PC-9 (cell line): ENCODE measurements around the gene FANCG. TPM values are rescaled to one million over a fixed set of nuclear protein-coding genes. Genes with fewer than 3 reads are reported as not detected.
A peak's percentile ranks its signal among the peaks of the same experiment; 100 is the strongest.

Source experiments
- BruUV-seq: library from RNA; stranded (reverse); fragments of 400-500 nt; replicated peaks from 2 replicates; lab custom pipeline; 2021; lab: Mats Ljungman, UMichigan
- CTCF ChIA-PET: fragments of 300-600 bp; sonication (Branson Sonifier 250); formaldehyde crosslinking; loops from one replicate; lab custom pipeline; 2022; ENCODE audit warnings: antibody characterized with exemption; lab: Charles Lee
- POLR2A ChIA-PET: fragments of 300-600 bp; sonication (Branson Sonifier 250); formaldehyde crosslinking; loops from one replicate; lab custom pipeline; 2022; ENCODE audit warnings: antibody characterized with exemption; ENCODE audit not compliant: unreplicated experiment; lab: Charles Lee
- DNase-seq, 2 experiments: peaks; one replicate each; pipeline versions ENCODE4 v3.0.0 to v3.0.0-alpha.2; 2015 to 2022; ENCODE audit warnings: mixed read lengths in 1 of 2
- H2AFZ ChIP-seq: fragments of 200-600 bp; sonication (generic); 2 replicates; pipeline ENCODE4 v1.8.1; 2017; ENCODE audit warnings: antibody characterized with exemption
- H3F3A ChIP-seq: fragments of 200-600 bp; sonication (generic); 2 replicates; pipeline ENCODE4 v1.8.1; 2017; ENCODE audit warnings: antibody characterized with exemption, mild to moderate bottlenecking, low read depth; ENCODE audit not compliant: insufficient read depth
- H3K27ac ChIP-seq: fragments of 200-600 bp; sonication (generic); 2 replicates; pipeline ENCODE4 v1.6.1; 2016; ENCODE audit warnings: mixed run types
- H3K27me3 ChIP-seq: fragments of 200-600 bp; sonication (generic); 2 replicates; pipeline ENCODE4 v1.6.1; 2016; ENCODE audit warnings: low read depth, mixed run types; ENCODE audit not compliant: insufficient read depth
- H3K36me3 ChIP-seq: fragments of 200-600 bp; sonication (generic); 2 replicates; pipeline ENCODE4 v1.6.1; 2016; ENCODE audit warnings: low read depth, mixed run types
- H3K4me1 ChIP-seq: fragments of 200-600 bp; sonication (generic); replicated peaks from 2 replicates; pipeline ENCODE4 v1.6.1; 2016; ENCODE audit warnings: mixed run types; ENCODE audit not compliant: insufficient read depth
- H3K4me2 ChIP-seq: fragments of 200-600 bp; sonication (generic); 2 replicates; pipeline ENCODE4 v1.6.1; 2017; ENCODE audit warnings: mixed run types
- H3K4me3 ChIP-seq: fragments of 200-600 bp; sonication (generic); 2 replicates; pipeline ENCODE4 v1.6.1; 2016; ENCODE audit warnings: mixed run types
- H3K79me2 ChIP-seq: fragments of 200-600 bp; sonication (generic); 2 replicates; pipeline ENCODE4 v1.6.1; 2017; ENCODE audit warnings: low read depth, mixed run types
- H3K9me2 ChIP-seq: fragments of 200-600 bp; sonication (generic); 2 replicates; pipeline ENCODE4 v1.8.1; 2017; ENCODE audit warnings: mild to moderate bottlenecking; ENCODE audit not compliant: insufficient read depth
- H3K9me3 ChIP-seq: fragments of 200-600 bp; sonication (generic); 2 replicates; pipeline ENCODE4 v1.8.1; 2016; ENCODE audit warnings: low read depth; ENCODE audit not compliant: insufficient read depth
- H4K20me1 ChIP-seq: fragments of 200-600 bp; sonication (generic); 2 replicates; pipeline ENCODE4 v1.8.1; 2017; ENCODE audit not compliant: insufficient read depth
- EZH2 ChIP-seq: fragments of 200-600 bp; sonication (generic); IDR thresholded peaks from 2 replicates; pipeline ENCODE4 v1.8.0; 2017; ENCODE audit warnings: antibody characterized with exemption, low read depth
- intact Hi-C: fragments of 100-400 bp; cut with micrococcal nuclease; formaldehyde crosslinking; loops from one replicate; pipeline ENCODE4 v1.10.0; 2022; ENCODE audit not compliant: unreplicated experiment
- total RNA-seq: library from RNA; stranded (reverse); gene quantifications from 2 replicates; pipeline ENCODE4 v1.2.3, GENCODE V29; 2021
- TF ChIP-seq, protein P1 (sequence below): fragments of 200-600 bp; sonication (generic); conservative IDR thresholded peaks from 2 replicates; pipeline ENCODE4 v1.6.1; 2017; ENCODE audit warnings: mixed run types, antibody characterized with exemption, mild to moderate bottlenecking, moderate library complexity

The FANCG gene
- total RNA-seq, 1 experiment from 2014 or later = 45.3 TPM

DNA sequence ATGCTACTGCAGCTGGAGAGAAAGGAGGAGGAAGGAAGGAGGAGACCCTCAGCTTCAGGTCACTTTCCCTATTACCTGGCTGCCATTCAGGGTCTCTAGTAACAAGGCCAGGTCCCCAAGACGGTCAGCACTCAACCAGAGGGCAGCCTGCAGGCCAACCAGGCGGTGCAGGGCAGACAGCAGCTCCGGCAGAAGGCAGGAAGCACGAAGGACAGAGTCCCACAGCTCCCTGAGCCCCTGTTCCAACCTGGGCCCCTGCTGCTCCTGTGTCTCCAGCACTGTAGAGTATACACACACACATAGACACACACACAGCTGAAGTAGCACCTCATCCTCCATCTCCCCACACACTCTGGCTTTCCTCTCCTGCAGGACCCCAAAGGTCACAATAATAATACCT is 1.7 kb downstream of the FANCG start:
- no peaks in the 10 kb centered on the region for H3K4me1 ChIP-seq
- BruUV-seq = no TSS peak
- no peaks in the 10 kb centered on the region for H3K9me2 ChIP-seq
- ChIA-PET CTCF (no interaction called here), POLR2A (no interaction called here)
- peaks cover 20% of the 10 kb centered on the region; the same call in 1 of the 2 replicates for H3F3A ChIP-seq
- no peak overlapping the region for H2AFZ ChIP-seq
- no peaks in the 10 kb centered on the region for H3K27me3 ChIP-seq
- H3K9me3 ChIP-seq = no peaks in the 10 kb centered on the region
- H3K4me2 ChIP-seq = peak overlapping the region; percentile 90
- intact Hi-C loops = no loop called here
- H4K20me1 ChIP-seq = no peaks in the 10 kb centered on the region
- no peaks in the 10 kb centered on the region for H3K36me3 ChIP-seq
- H3K27ac ChIP-seq = no peak overlapping the region
- H3K4me3 ChIP-seq = peak overlapping the region; percentile 84; the same call in 1 of the 2 replicates
- no peak for TF ChIP-seq EZH2
- TF ChIP-seq, protein P1, sequence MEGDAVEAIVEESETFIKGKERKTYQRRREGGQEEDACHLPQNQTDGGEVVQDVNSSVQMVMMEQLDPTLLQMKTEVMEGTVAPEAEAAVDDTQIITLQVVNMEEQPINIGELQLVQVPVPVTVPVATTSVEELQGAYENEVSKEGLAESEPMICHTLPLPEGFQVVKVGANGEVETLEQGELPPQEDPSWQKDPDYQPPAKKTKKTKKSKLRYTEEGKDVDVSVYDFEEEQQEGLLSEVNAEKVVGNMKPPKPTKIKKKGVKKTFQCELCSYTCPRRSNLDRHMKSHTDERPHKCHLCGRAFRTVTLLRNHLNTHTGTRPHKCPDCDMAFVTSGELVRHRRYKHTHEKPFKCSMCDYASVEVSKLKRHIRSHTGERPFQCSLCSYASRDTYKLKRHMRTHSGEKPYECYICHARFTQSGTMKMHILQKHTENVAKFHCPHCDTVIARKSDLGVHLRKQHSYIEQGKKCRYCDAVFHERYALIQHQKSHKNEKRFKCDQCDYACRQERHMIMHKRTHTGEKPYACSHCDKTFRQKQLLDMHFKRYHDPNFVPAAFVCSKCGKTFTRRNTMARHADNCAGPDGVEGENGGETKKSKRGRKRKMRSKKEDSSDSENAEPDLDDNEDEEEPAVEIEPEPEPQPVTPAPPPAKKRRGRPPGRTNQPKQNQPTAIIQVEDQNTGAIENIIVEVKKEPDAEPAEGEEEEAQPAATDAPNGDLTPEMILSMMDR = no peak
- peaks cover 18% of the 10 kb centered on the region for H3K79me2 ChIP-seq
- no peak for DNase-seq

DNA sequence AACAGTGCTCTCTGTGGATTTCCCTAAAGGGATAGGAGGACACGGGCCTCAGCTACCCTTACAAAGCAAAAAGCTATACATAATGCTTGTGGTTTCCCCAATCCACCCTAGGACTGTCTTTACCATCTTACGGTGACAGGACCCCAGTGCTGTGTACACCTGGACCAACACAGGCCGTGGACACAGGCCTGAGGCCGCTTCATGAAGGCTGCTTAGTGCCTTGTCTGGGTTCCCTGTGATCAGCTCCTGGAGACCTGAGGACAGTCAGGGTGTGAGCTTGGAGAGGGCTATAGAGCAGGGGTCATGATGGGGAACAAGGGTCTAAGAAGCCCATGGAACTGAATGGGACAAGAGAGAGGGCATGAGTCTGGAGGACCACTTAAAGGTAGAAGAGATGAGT is 2.9 kb downstream of the FANCG start:
- Histone ChIP-seq H3K36me3 (no peaks in the 10 kb centered on the region), H3K79me2 (peaks cover 18% of the 10 kb centered on the region), H3K9me2 (no peaks in the 10 kb centered on the region), H3K9me3 (no peaks in the 10 kb centered on the region), H3K27me3 (no peaks in the 10 kb centered on the region), H3K27ac (no peak overlapping the region), H4K20me1 (no peaks in the 10 kb centered on the region), H3K4me1 (no peaks in the 10 kb centered on the region), H2AFZ (no peak overlapping the region), H3F3A (peaks cover 26% of the 10 kb centered on the region), H3K4me2 (no peak overlapping the region), H3K4me3 (no peak overlapping the region)
- ChIA-PET CTCF (no interaction called here), POLR2A (no interaction called here)
- intact Hi-C loops = no loop called here
- no peak for TF ChIP-seq EZH2
- TF ChIP-seq, protein P1 = no peak
- DNase-seq = no peak
- BruUV-seq = no TSS peak

DNA sequence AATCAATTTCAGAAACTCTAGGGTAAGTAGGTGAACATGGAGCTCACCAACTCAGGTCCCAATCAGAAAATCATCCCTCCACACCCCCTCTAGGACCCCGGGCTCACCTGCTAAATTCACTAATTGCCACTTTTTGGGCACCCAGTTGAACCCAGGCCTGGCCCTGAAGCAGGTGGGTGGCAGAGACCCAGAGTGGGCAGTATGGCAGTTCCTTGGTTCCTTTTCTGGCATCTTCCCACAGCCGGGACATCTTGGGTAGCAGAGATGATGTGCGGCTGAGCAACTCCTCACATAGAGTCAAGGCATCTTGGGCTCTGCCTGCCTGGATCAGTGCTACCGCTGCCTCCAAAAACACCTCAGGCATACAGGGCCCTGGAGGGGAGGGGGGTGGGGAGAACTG is 4.4 kb downstream of the FANCG start:
- peaks cover 26% of the 10 kb centered on the region for H3F3A ChIP-seq
- no peak overlapping the region for H3K4me2 ChIP-seq
- peaks cover 13% of the 10 kb centered on the region for H4K20me1 ChIP-seq
- peaks cover 4% of the 10 kb centered on the region for H3K4me1 ChIP-seq
- POLR2A ChIA-PET = no interaction called here
- CTCF ChIA-PET = no interaction called here
- no peak for DNase-seq
- H3K27me3 ChIP-seq = no peaks in the 10 kb centered on the region
- H3K79me2 ChIP-seq = peaks cover 33% of the 10 kb centered on the region
- H3K9me3 ChIP-seq = no peaks in the 10 kb centered on the region
- H3K36me3 ChIP-seq = no peaks in the 10 kb centered on the region
- no peak overlapping the region for H2AFZ ChIP-seq
- BruUV-seq = no TSS peak
- intact Hi-C loops = no loop called here
- no peak for TF ChIP-seq EZH2
- TF ChIP-seq, protein P1 = no peak
- no peak overlapping the region for H3K4me3 ChIP-seq
- H3K27ac ChIP-seq = no peak overlapping the region
- H3K9me2 ChIP-seq = no peaks in the 10 kb centered on the region
